HEK293 (cell line): ENCODE measurements around the gene CD96.

Source experiments
- ZNF146 ChIP-seq: fragments of 450-650 bp; formaldehyde crosslinking; IDR thresholded peaks from 2 replicates; pipeline ENCODE4 v1.5.1; 2016; ENCODE audit warnings: missing biosample characterization, missing genetic modification characterization
- ZNF174 ChIP-seq: fragments of 450-650 bp; formaldehyde crosslinking; IDR thresholded peaks from 2 replicates; pipeline ENCODE4 v1.5.0; 2017; ENCODE audit warnings: missing biosample characterization, mild to moderate bottlenecking, missing genetic modification characterization
- ZNF302 ChIP-seq: fragments of 450-650 bp; formaldehyde crosslinking; IDR thresholded peaks from 2 replicates; pipeline ENCODE4 v1.5.1; 2016; ENCODE audit warnings: missing biosample characterization, missing genetic modification characterization, low read depth
- ZNF544 ChIP-seq: fragments of 450-650 bp; formaldehyde crosslinking; IDR thresholded peaks from 2 replicates; pipeline ENCODE4 v1.5.0; 2017; ENCODE audit warnings: missing biosample characterization, missing genetic modification characterization
- ZNF785 ChIP-seq: fragments of 450-650 bp; formaldehyde crosslinking; IDR thresholded peaks from 2 replicates; pipeline ENCODE4 v1.5.1; 2016; ENCODE audit warnings: missing biosample characterization, missing genetic modification characterization
- ZNF843 ChIP-seq: fragments of 450-650 bp; formaldehyde crosslinking; IDR thresholded peaks from 2 replicates; pipeline ENCODE4 v1.5.1; 2016; ENCODE audit warnings: missing biosample characterization, missing genetic modification characterization
- TF ChIP-seq, protein P1 (sequence below): fragments of 450-650 bp; formaldehyde crosslinking; IDR thresholded peaks from 2 replicates; pipeline ENCODE4 v1.5.1; 2016; ENCODE audit warnings: missing biosample characterization, missing genetic modification characterization
- TF ChIP-seq, protein P2 (sequence below): fragments of 450-650 bp; formaldehyde crosslinking; IDR thresholded peaks from 2 replicates; pipeline ENCODE4 v1.5.1; 2016; ENCODE audit warnings: missing biosample characterization, missing genetic modification characterization
- TF ChIP-seq, protein P3 (sequence below): fragments of 450-650 bp; IDR thresholded peaks from 2 replicates; pipeline ENCODE4 v1.5.1; 2018; ENCODE audit warnings: missing biosample characterization, missing genetic modification characterization
- TF ChIP-seq, protein P4 (sequence below): fragments of 450-650 bp; formaldehyde crosslinking; IDR thresholded peaks from 2 replicates; pipeline ENCODE4 v1.5.1; 2016; ENCODE audit warnings: missing biosample characterization, missing genetic modification characterization

DNA sequence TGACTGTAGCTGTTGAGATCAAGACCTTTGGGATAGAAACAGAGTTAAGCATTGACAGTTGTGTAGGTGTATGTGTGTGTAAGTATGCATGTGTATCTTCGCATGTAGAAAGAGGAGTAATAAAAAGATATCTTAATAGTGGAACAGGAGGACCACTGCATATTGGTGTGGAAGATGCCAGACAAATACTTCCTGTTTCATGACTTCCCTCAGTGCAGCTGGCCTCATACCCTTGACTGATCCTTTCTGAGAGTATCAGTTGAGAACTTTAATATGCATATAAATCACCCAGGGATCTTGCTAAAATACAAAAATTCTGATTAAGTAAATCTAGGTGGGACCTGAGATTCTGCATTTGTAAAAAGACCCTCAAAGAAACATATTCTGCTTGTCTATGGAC lies 61.7 kb downstream of the CD96 start:
- TF ChIP-seq, protein P1, sequence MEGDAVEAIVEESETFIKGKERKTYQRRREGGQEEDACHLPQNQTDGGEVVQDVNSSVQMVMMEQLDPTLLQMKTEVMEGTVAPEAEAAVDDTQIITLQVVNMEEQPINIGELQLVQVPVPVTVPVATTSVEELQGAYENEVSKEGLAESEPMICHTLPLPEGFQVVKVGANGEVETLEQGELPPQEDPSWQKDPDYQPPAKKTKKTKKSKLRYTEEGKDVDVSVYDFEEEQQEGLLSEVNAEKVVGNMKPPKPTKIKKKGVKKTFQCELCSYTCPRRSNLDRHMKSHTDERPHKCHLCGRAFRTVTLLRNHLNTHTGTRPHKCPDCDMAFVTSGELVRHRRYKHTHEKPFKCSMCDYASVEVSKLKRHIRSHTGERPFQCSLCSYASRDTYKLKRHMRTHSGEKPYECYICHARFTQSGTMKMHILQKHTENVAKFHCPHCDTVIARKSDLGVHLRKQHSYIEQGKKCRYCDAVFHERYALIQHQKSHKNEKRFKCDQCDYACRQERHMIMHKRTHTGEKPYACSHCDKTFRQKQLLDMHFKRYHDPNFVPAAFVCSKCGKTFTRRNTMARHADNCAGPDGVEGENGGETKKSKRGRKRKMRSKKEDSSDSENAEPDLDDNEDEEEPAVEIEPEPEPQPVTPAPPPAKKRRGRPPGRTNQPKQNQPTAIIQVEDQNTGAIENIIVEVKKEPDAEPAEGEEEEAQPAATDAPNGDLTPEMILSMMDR (tag by site-specific recombination), result no peak
- TF ChIP-seq, protein P2, sequence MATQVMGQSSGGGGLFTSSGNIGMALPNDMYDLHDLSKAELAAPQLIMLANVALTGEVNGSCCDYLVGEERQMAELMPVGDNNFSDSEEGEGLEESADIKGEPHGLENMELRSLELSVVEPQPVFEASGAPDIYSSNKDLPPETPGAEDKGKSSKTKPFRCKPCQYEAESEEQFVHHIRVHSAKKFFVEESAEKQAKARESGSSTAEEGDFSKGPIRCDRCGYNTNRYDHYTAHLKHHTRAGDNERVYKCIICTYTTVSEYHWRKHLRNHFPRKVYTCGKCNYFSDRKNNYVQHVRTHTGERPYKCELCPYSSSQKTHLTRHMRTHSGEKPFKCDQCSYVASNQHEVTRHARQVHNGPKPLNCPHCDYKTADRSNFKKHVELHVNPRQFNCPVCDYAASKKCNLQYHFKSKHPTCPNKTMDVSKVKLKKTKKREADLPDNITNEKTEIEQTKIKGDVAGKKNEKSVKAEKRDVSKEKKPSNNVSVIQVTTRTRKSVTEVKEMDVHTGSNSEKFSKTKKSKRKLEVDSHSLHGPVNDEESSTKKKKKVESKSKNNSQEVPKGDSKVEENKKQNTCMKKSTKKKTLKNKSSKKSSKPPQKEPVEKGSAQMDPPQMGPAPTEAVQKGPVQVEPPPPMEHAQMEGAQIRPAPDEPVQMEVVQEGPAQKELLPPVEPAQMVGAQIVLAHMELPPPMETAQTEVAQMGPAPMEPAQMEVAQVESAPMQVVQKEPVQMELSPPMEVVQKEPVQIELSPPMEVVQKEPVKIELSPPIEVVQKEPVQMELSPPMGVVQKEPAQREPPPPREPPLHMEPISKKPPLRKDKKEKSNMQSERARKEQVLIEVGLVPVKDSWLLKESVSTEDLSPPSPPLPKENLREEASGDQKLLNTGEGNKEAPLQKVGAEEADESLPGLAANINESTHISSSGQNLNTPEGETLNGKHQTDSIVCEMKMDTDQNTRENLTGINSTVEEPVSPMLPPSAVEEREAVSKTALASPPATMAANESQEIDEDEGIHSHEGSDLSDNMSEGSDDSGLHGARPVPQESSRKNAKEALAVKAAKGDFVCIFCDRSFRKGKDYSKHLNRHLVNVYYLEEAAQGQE (tag by site-specific recombination), result no peak
- TF ChIP-seq ZNF302 (tag by site-specific recombination) (no peak), ZNF785 (tag by site-specific recombination) (no peak), ZNF146 (no peak), ZNF544 (tag by site-specific recombination) (no peak), ZNF174 (no peak), ZNF843 (tag by site-specific recombination) (no peak)
- TF ChIP-seq, protein P3, sequence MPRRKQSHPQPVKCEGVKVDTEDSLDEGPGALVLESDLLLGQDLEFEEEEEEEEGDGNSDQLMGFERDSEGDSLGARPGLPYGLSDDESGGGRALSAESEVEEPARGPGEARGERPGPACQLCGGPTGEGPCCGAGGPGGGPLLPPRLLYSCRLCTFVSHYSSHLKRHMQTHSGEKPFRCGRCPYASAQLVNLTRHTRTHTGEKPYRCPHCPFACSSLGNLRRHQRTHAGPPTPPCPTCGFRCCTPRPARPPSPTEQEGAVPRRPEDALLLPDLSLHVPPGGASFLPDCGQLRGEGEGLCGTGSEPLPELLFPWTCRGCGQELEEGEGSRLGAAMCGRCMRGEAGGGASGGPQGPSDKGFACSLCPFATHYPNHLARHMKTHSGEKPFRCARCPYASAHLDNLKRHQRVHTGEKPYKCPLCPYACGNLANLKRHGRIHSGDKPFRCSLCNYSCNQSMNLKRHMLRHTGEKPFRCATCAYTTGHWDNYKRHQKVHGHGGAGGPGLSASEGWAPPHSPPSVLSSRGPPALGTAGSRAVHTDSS (tag by site-specific recombination), result no peak
- TF ChIP-seq, protein P4, sequence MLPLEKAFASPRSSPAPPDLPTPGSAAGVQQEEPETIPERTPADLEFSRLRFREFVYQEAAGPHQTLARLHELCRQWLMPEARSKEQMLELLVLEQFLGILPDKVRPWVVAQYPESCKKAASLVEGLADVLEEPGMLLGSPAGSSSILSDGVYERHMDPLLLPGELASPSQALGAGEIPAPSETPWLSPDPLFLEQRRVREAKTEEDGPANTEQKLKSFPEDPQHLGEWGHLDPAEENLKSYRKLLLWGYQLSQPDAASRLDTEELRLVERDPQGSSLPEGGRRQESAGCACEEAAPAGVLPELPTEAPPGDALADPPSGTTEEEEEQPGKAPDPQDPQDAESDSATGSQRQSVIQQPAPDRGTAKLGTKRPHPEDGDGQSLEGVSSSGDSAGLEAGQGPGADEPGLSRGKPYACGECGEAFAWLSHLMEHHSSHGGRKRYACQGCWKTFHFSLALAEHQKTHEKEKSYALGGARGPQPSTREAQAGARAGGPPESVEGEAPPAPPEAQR (tag by site-specific recombination), result no peak
